ENCODE results near the gene FAM50B. TPM values are rescaled to one million over a fixed set of nuclear protein-coding genes. Genes with fewer than 3 reads are reported as not detected.

The FAM50B gene
- total and polyA plus RNA-seq, 2 experiments from 2014 or later: 4.4 to 4.8 TPM

- Histone ChIP-seq H3K4me3 (no peak overlapping the region), H3K27ac (ENCODE audit: low read depth) (no peak overlapping the region), H3K9me2 (ENCODE audit: insufficient read depth) (no peaks in the 10 kb centered on the region), H3F3A (replicated peaks; ENCODE audit: low read depth) (no peaks in the 10 kb centered on the region), H2AFZ (no peak overlapping the region), H4K20me1 (replicated peaks; ENCODE audit: insufficient read depth) (no peaks in the 10 kb centered on the region), H3K36me3 (ENCODE audit: insufficient read depth) (no peaks in the 10 kb centered on the region), H3K4me1 (ENCODE audit: insufficient read depth) (no peaks in the 10 kb centered on the region), H3K4me2 (no peak overlapping the region), H3K79me2 (replicated peaks; ENCODE audit: insufficient read depth) (no peaks in the 10 kb centered on the region), H3K27me3 (ENCODE audit: insufficient read depth) (no peaks in the 10 kb centered on the region)
- H3K9me3 Mint-ChIP-seq: no peaks in the 10 kb centered on the region
- DNase-seq (ENCODE audit: low spot score) (no peak), ATAC-seq (no peak)
- no peak for TF ChIP-seq ETS1 (IDR thresholded peaks at IDR 0.05)
- TF ChIP-seq ZNF331 (CRISPR knock-in tag; IDR thresholded peaks at IDR 0.05; ENCODE audit: low read depth): no peak
- TF ChIP-seq ZNF462 (CRISPR knock-in tag; IDR thresholded peaks at IDR 0.05): no peak
- TF ChIP-seq EZH2phosphoT487 (IDR thresholded peaks at IDR 0.05; ENCODE audit: unreplicated experiment): no peak
- no peak for TF ChIP-seq POLR2AphosphoS5 (IDR thresholded peaks at IDR 0.05; ENCODE audit: low read depth)
- no peak for TF ChIP-seq CREB1 (CRISPR knock-in tag; IDR thresholded peaks at IDR 0.05; ENCODE audit: low read depth)
- no peak for TF ChIP-seq JUNB (IDR thresholded peaks at IDR 0.05; ENCODE audit: unreplicated experiment)
- TF ChIP-seq CTCF (conservative IDR thresholded peaks at IDR 0.05; ENCODE audit: low read depth in 2 of 2): no peak
- TF ChIP-seq REST (IDR thresholded peaks at IDR 0.05; ENCODE audit: unreplicated experiment): no peak
- TF ChIP-seq EZH2 (IDR thresholded peaks at IDR 0.05; ENCODE audit: low read depth, unreplicated experiment): no peak
- no peak for TF ChIP-seq ZNF114 (CRISPR knock-in tag; IDR thresholded peaks at IDR 0.05)
- TF ChIP-seq NANOG (IDR thresholded peaks at IDR 0.05; ENCODE audit: borderline replicate concordance): no peak
- TF ChIP-seq STAT1 (IDR thresholded peaks at IDR 0.05; ENCODE audit: unreplicated experiment): no peak
- peaks cover under 1% of the 10 kb centered on the region for H3K27me3 Mint-ChIP-seq (ENCODE audit: insufficient read depth, low read depth, poor library complexity)
- H3K4me1 Mint-ChIP-seq: no peaks in the 10 kb centered on the region
- H3K27ac Mint-ChIP-seq: no peak overlapping the region
- H3K4me3 Mint-ChIP-seq: no peak overlapping the region
- H3K36me3 Mint-ChIP-seq (ENCODE audit: low read depth): no peaks in the 10 kb centered on the region
Measured at GRCh38 chr6:3830806-3831205, 18.4 kb upstream of the FAM50B start.

Measured in GM23338 (cell line).